Adrenal gland (tissue), 12 donors: ENCODE results near the gene NAB2. TPM values are rescaled to one million over a fixed set of nuclear protein-coding genes. Genes with fewer than 3 reads are reported as not detected.

Source experiments
- DNase-seq, 7 donors: peaks; one replicate each; pipeline ENCODE4 v3.0.0-alpha.2; 2019 to 2020
- H3K27ac ChIP-seq, 5 donors: fragments of 200-600 bp; sonication (generic) in 4 of 5; 1 replicate in 3 of 5; 2 replicates in 2 of 5; pipeline versions ENCODE4 v1.5.1 to v1.8.0; 2016 to 2020; ENCODE audit warnings: mild to moderate bottlenecking in 1 of 5
- H3K27me3 ChIP-seq: fragments of 200-600 bp; 2 replicates; pipeline ENCODE4 v1.8.0; 2021
- H3K36me3 ChIP-seq, 2 donors: fragments of 200-600 bp; replicated peaks in 1 of 2; 1 replicate in 1 of 2; 2 replicates in 1 of 2; pipeline versions ENCODE4 v1.5.1 to v1.8.0; 2018 to 2022
- H3K4me1 ChIP-seq, 2 donors: fragments of 200-600 bp; replicated peaks in 1 of 2; 1 replicate in 1 of 2; 2 replicates in 1 of 2; pipeline versions ENCODE4 v1.5.1 to v1.8.0; 2018 to 2021
- H3K4me3 ChIP-seq, 4 donors: fragments of 200-600 bp; sonication (generic) in 3 of 4; one replicate each; pipeline ENCODE4 v1.5.1; 2016 to 2018
- H3K9me3 ChIP-seq, 3 donors: fragments of 200-600 bp; sonication (generic) in 1 of 3; replicated peaks in 1 of 3; 1 replicate in 2 of 3; 2 replicates in 1 of 3; pipeline versions ENCODE4 v1.5.1 to v1.8.0; 2016 to 2021
- POLR2A ChIP-seq, 2 donors: fragments of 450-650 bp; IDR thresholded peaks; one replicate each; pipeline ENCODE4 v1.6.1; 2017; ENCODE audit warnings: antibody characterized with exemption in 2 of 2, mild to moderate bottlenecking in 2 of 2, moderate library complexity in 1 of 2
- WGBS, 4 donors: extraction: QIAGEN DNeasy Blood & Tissue Kit in 2 of 4; methylation state at CpG; one replicate each; pipeline versions ENCODE4 v1.1.5 to v1.1.7; 2013 to 2017; 5-methylcytosine and 5-hydroxymethylcytosine counted together
- intact Hi-C, 2 donors: fragments of 100-400 bp; cut with DNase I; formaldehyde crosslinking; loops; one replicate each; pipeline versions ENCODE4 v1.14.1 to v1.15.0; 2022 to 2023
- polyA plus RNA-seq, 3 donors: library from polyadenylated mRNA; stranded (reverse); fragments of 200-250 nt in 2 of 3; fragments of 350-450 nt in 1 of 3; fragmentation: Illumina TruSeq in 1 of 3; extraction: RNeasy Lipid Tissue Mini Kit (QIAGEN cat#74804) in 1 of 3; gene quantifications; one replicate each; pipeline ENCODE4 v1.2.3, GENCODE V29; 2013 to 2014
- total RNA-seq, 9 donors: library from RNA; depleted of rRNA in 4 of 9; stranded (reverse); fragments of >200 nt in 4 of 9; fragments of 120-200 nt in 1 of 9; fragmentation: NEBNext Ultra II Directional in 1 of 9; extraction: Animal tissue kit (Norgen Biotek cat#: 25700) in 1 of 9; gene quantifications; one replicate each; pipeline versions ENCODE4 v1.1.0 to v1.2.4, GENCODE V29; 2013 to 2023
- TF ChIP-seq, protein P1 (sequence below), 6 experiments: fragments of 450-650 bp in 4 of 6; fragments of 200-600 bp in 2 of 6; sonication (generic) in 1 of 6; IDR thresholded peaks; 1 replicate in 5 of 6; 2 replicates in 1 of 6; pipeline versions ENCODE4 v1.5.1 to v1.8.0; 2016 to 2021; ENCODE audit warnings: antibody characterized with exemption in 6 of 6, mild to moderate bottlenecking in 2 of 6, moderate library complexity in 1 of 6
- donor health status: healthy with polysubstance abuse.
- donor health status: Bipolar disorder and iron deficiency.
- donor health status: DM: yes; HTN: yes; CAD: no.
- donor health status: DM: no; HTN: no; CAD: no.
- donor health status: DM: no; HTN: no; CAD: no.
- donor health status: DM: yes; HTN: yes; CAD: no.

The NAB2 gene
- total and polyA plus RNA-seq, 12 donors, result 9.4 to 64.6 (median 18.7) TPM

GRCh38 chr12:57046947-57047890, 41.7 kb upstream of the NAB2 start:
- intact Hi-C loops, result no loop called here
- DNase-seq, result peak in 1 of 7 donors; percentile 45
- Histone ChIP-seq H3K4me3 (no peak overlapping the region), H3K27ac (peak overlapping the region in 2 of 5 donors; percentile 5 to 76), H3K27me3 (no peaks in the 10 kb centered on the region), H3K4me1 (no peaks in the 10 kb centered on the region), H3K36me3 (no peaks in the 10 kb centered on the region), H3K9me3 (no peaks in the 10 kb centered on the region)
- WGBS, 4 donors, result 67 to 71% (median 69%) methylated on average over 10 of the region's 10 CpGs
- no peak for TF ChIP-seq POLR2A (IDR thresholded peaks at IDR 0.05)
- TF ChIP-seq, protein P1, sequence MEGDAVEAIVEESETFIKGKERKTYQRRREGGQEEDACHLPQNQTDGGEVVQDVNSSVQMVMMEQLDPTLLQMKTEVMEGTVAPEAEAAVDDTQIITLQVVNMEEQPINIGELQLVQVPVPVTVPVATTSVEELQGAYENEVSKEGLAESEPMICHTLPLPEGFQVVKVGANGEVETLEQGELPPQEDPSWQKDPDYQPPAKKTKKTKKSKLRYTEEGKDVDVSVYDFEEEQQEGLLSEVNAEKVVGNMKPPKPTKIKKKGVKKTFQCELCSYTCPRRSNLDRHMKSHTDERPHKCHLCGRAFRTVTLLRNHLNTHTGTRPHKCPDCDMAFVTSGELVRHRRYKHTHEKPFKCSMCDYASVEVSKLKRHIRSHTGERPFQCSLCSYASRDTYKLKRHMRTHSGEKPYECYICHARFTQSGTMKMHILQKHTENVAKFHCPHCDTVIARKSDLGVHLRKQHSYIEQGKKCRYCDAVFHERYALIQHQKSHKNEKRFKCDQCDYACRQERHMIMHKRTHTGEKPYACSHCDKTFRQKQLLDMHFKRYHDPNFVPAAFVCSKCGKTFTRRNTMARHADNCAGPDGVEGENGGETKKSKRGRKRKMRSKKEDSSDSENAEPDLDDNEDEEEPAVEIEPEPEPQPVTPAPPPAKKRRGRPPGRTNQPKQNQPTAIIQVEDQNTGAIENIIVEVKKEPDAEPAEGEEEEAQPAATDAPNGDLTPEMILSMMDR (IDR thresholded peaks at IDR 0.05), result no peak

DNA sequence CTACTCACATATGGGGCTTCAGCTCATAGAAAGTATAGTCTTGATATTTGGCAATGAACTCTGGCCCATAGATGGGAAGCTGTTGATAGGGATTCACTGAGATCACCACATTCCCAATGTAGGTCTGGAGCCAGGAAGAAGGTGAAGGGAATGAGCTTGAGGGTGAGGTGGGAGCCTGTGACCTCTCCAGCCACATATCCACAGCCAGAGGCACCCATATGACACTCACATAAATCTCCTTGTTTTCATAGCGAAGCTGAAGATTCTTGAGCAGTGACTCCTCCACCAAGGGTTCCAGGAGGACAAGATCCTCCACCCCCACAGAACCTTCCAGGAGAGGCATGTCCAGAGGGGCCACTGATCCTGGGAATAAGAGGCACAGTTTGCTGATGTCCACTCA, 40.9 kb upstream of the NAB2 start:
- intact Hi-C loops, result no loop called here

DNA sequence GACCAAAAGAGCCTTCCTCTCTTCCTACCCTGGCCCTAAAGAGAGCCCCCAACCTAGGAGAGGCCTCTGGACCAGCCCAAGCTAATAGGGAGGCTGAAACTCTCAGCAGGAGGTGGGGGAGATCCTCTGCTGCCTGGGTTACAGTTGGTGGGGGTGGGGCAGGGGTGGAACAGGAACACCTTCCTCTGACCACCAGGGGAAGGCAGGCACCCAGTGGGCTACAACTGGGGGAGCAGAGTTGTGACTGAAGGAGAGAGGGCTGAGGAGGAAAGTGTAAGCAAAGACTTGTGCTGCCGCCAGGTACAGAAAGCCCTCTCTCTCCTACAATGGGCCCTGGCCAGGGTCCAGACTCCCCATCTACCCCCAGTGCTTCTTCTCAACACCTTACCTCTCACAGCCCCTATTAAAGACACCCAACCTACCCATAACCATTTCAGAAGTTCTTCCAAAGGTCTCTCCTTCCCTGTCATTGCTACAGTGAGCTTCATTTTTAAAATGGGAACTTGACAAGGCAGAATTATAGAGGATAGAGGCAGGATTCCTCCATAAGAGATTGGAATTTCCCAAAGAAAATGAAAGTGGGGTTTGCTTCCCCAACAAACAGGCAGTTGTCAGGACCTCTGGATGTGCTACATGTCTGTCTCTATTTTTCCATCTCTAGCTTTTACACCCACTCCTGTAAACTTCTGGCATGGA, 40.3 kb upstream of the NAB2 start:
- DNase-seq, result peak in 1 of 7 donors; percentile 4
- WGBS, 4 donors, result 91 to 100% (median 92%) methylated on average over 1 of the region's 1 CpG
- Histone ChIP-seq H3K27ac (no peak overlapping the region), H3K36me3 (no peaks in the 10 kb centered on the region), H3K9me3 (no peaks in the 10 kb centered on the region), H3K4me1 (no peaks in the 10 kb centered on the region), H3K4me3 (no peak overlapping the region), H3K27me3 (no peaks in the 10 kb centered on the region)
- intact Hi-C loops, result no loop called here
- no peak for TF ChIP-seq POLR2A (IDR thresholded peaks at IDR 0.05)
- TF ChIP-seq, protein P1 (IDR thresholded peaks at IDR 0.05), result no peak

More for the DNA sequence above, 40.9 kb upstream of the NAB2 start:
- Histone ChIP-seq H3K9me3 (no peaks in the 10 kb centered on the region), H3K27ac (no peak overlapping the region), H3K4me3 (no peak overlapping the region), H3K27me3 (no peaks in the 10 kb centered on the region), H3K4me1 (no peaks in the 10 kb centered on the region), H3K36me3 (no peaks in the 10 kb centered on the region)
- TF ChIP-seq POLR2A (IDR thresholded peaks at IDR 0.05), result no peak
- TF ChIP-seq, protein P1 (IDR thresholded peaks at IDR 0.05), result no peak
- WGBS, 4 donors, result 75 to 82% (median 81%) methylated on average over 1 of the region's 1 CpG
- peak in 1 of 7 donors; percentile 2 for DNase-seq

- no peak overlapping the region for H3K4me3 ChIP-seq
- no peaks in the 10 kb centered on the region for H3K36me3 ChIP-seq
- no peaks in the 10 kb centered on the region for H3K9me3 ChIP-seq
- TF ChIP-seq POLR2A (IDR thresholded peaks at IDR 0.05), result no peak
- TF ChIP-seq, protein P1 (IDR thresholded peaks at IDR 0.05), result no peak
- no peaks in the 10 kb centered on the region for H3K27me3 ChIP-seq
- H3K4me1 ChIP-seq, result no peaks in the 10 kb centered on the region
- H3K27ac ChIP-seq, result no peak overlapping the region
- DNase-seq, result no peak
- WGBS, 4 donors, result 67 to 85% (median 79%) methylated on average over 4 of the region's 4 CpGs
- intact Hi-C loops, result no loop called here
Observed at GRCh38 chr12:57049119-57049446, 39.8 kb upstream of the NAB2 start.
